ENCODE results near the gene SLC1A3. TPM values are rescaled to one million over a fixed set of nuclear protein-coding genes. Genes with fewer than 3 reads are reported as not detected.
A peak's percentile ranks its signal among the peaks of the same experiment; 100 is the strongest.

Gene SLC1A3
- total RNA-seq, 3 donors from 2014 or later (not counting 1 experiment from before 2014, with no cell fraction given) = 1.1 TPM; not detected in 2

DNA sequence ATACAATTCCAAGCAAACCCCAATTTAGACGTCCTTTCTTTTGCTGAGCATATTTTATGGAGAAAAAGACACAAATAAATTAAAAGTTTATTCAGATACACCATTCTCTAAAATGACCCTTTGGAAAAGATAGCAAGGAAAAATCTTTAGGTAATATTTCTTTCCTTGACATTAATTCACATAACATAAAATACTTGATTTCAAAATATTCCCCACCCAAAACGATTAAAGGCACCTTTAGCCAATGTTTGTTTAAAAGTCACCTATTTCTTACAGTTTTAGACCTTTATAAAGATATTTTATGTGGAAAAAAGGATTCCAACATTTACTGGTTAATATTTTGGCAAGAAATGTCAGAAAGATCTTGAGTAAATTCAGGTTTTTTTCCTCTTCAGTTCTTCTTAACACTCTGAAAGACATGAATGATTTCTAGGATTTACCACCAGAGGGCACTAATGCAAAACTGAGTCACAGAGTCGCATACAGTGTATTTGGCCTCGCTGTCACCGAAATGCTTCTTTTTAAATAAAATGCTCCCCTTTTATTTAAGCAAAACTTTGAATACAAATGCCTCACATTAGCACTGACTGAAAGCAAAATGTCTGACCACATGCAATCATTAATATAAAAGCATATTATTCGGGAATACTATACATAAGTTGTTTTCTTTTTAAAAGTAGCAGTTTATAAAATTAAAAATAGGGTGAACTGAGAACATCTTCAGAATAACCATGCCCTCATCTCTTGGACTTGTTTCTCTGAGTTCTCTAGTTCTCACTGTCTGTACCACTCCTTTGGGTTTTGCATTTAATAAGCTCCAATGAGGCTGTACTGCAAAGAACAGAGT, 122.5 kb downstream of the SLC1A3 start:
- Histone ChIP-seq H3K4me1 (ENCODE audit: control insufficient read depth, insufficient read depth, low read length) (peaks cover 13% of the 10 kb centered on the region), H3K27ac (ENCODE audit: low read length) (no peak overlapping the region), H3K9me3 (ENCODE audit: control insufficient read depth, insufficient read depth, low read length) (no peaks in the 10 kb centered on the region), H3K27me3 (ENCODE audit: control insufficient read depth, insufficient read depth, low read length) (no peaks in the 10 kb centered on the region), H3K36me3 (ENCODE audit: control insufficient read depth, insufficient read depth, low read length) (no peaks in the 10 kb centered on the region), H3K4me3 (ENCODE audit: low read length) (no peak overlapping the region)
- no peak overlapping the region for H3K4me3 Mint-ChIP-seq
- DNase-seq = peak in 1 of 2 donors; percentile 77
- peak; percentile 43 to 56 (median 51) for ATAC-seq
- WGBS (ENCODE audit: insufficient coverage) = 10% methylated on average over 3 of the region's 6 CpGs
- TF ChIP-seq, protein P1, sequence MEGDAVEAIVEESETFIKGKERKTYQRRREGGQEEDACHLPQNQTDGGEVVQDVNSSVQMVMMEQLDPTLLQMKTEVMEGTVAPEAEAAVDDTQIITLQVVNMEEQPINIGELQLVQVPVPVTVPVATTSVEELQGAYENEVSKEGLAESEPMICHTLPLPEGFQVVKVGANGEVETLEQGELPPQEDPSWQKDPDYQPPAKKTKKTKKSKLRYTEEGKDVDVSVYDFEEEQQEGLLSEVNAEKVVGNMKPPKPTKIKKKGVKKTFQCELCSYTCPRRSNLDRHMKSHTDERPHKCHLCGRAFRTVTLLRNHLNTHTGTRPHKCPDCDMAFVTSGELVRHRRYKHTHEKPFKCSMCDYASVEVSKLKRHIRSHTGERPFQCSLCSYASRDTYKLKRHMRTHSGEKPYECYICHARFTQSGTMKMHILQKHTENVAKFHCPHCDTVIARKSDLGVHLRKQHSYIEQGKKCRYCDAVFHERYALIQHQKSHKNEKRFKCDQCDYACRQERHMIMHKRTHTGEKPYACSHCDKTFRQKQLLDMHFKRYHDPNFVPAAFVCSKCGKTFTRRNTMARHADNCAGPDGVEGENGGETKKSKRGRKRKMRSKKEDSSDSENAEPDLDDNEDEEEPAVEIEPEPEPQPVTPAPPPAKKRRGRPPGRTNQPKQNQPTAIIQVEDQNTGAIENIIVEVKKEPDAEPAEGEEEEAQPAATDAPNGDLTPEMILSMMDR (IDR thresholded peaks at IDR 0.05) = peak; percentile 78
- intact Hi-C loops (cut with micrococcal nuclease) = loop anchor here (1.0 to 5.0 kb wide), 2 partner anchors 141 to 278 kb away; no protein-coding TSS in a partner anchor
- no peaks in the 10 kb centered on the region for H3K9me3 Mint-ChIP-seq
- H3K36me3 Mint-ChIP-seq = no peaks in the 10 kb centered on the region
- H3K27ac Mint-ChIP-seq = no peak overlapping the region
- H3K27me3 Mint-ChIP-seq (ENCODE audit: low read depth in 2 of 2) = no peaks in the 10 kb centered on the region
- H3K4me1 Mint-ChIP-seq = peaks cover 14 to 19% of the 10 kb centered on the region in 2 donors

DNA sequence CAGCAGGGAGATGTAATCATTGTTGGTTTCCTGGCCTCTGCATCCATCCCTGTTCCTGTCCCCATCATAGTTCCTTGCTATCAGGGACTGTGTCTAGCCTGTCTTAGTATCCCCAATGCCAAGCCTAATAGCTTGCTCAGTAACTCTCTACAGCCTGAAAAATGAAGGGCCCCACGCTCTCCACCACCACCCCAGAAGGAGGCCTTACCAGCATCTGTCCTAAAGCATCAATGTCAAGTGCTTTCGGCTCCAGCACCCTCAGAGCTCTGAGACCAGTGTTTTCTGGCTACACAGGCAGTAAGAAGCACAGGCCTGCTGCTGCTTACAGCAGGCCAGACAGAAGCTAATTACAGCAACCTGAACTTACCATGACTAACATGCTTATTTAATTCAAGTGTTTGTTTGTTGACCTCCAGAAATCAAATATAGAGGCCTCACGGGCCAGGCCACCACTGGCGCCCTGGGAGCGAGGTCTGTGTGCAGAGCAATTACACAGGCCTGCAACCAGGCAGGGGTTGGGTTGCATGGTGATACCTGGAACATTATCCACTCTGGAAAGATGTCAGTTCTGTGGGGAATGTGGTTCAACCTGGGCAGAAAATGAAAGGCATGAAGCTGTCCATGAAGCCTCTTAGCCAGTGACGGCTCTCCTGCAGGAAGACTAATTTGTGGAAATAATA, 124.3 kb downstream of the SLC1A3 start:
- WGBS (ENCODE audit: insufficient coverage) = 92% methylated on average over 6 of the region's 6 CpGs
- H3K4me1 Mint-ChIP-seq = peaks cover 0 to 5% of the 10 kb centered on the region in 2 donors
- no peak overlapping the region for H3K27ac Mint-ChIP-seq
- no peaks in the 10 kb centered on the region for H3K9me3 ChIP-seq (ENCODE audit: control insufficient read depth, insufficient read depth, low read length)
- no peaks in the 10 kb centered on the region for H3K36me3 ChIP-seq (ENCODE audit: control insufficient read depth, insufficient read depth, low read length)
- H3K27me3 Mint-ChIP-seq (ENCODE audit: low read depth in 2 of 2) = peaks cover 0 to 4% of the 10 kb centered on the region in 2 donors
- ATAC-seq = no peak
- no peaks in the 10 kb centered on the region for H3K4me1 ChIP-seq (ENCODE audit: control insufficient read depth, insufficient read depth, low read length)
- no peaks in the 10 kb centered on the region for H3K36me3 Mint-ChIP-seq
- TF ChIP-seq, protein P1 (IDR thresholded peaks at IDR 0.05) = no peak
- no peak overlapping the region for H3K4me3 ChIP-seq (ENCODE audit: low read length)
- H3K4me3 Mint-ChIP-seq = no peak overlapping the region
- intact Hi-C loops (cut with micrococcal nuclease) = no loop called here
- H3K27me3 ChIP-seq (ENCODE audit: control insufficient read depth, insufficient read depth, low read length) = no peaks in the 10 kb centered on the region
- H3K9me3 Mint-ChIP-seq = no peaks in the 10 kb centered on the region
- DNase-seq = no peak
- no peak overlapping the region for H3K27ac ChIP-seq (ENCODE audit: low read length)

DNA sequence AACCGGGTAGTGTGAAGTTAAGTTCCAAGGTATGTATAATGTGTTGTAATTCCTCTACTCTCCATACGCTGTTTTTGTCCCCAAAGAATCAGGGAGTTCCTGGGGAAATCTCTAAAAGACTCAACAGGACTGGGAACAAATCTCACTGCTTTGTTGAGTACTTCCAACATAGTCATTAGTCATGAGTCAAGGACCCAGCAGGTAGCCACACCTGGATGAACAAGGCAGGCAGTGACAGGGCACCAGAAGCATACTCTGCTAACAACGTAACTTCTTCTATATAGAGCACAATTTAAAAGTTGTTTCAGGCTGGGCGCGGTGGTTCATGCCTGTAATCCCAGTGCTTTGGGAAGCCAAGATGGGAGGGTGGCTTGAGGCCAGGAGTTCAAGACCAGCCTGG, 126.8 kb downstream of the SLC1A3 start:
- H3K4me3 Mint-ChIP-seq = no peak overlapping the region
- no peaks in the 10 kb centered on the region for H3K36me3 ChIP-seq (ENCODE audit: control insufficient read depth, insufficient read depth, low read length)
- H3K36me3 Mint-ChIP-seq = no peaks in the 10 kb centered on the region
- intact Hi-C loops (cut with micrococcal nuclease) = no loop called here
- no peak overlapping the region for H3K27ac ChIP-seq (ENCODE audit: low read length)
- H3K4me1 Mint-ChIP-seq = peaks cover 0 to 5% of the 10 kb centered on the region in 2 donors
- ATAC-seq (no peak), DNase-seq (no peak)
- H3K9me3 Mint-ChIP-seq = no peaks in the 10 kb centered on the region
- H3K4me1 ChIP-seq (ENCODE audit: control insufficient read depth, insufficient read depth, low read length) = no peaks in the 10 kb centered on the region
- no peaks in the 10 kb centered on the region for H3K9me3 ChIP-seq (ENCODE audit: control insufficient read depth, insufficient read depth, low read length)
- TF ChIP-seq, protein P1 (IDR thresholded peaks at IDR 0.05) = no peak
- no peaks in the 10 kb centered on the region for H3K27me3 ChIP-seq (ENCODE audit: control insufficient read depth, insufficient read depth, low read length)
- 86% methylated on average over 4 of the region's 5 CpGs for WGBS (ENCODE audit: insufficient coverage)
- peaks cover under 1 to 6% of the 10 kb centered on the region in 2 donors for H3K27me3 Mint-ChIP-seq (ENCODE audit: low read depth in 2 of 2)
- H3K4me3 ChIP-seq (ENCODE audit: low read length) = no peak overlapping the region
- H3K27ac Mint-ChIP-seq = no peak overlapping the region

Measured in natural killer cell (primary cell).